Measurements from ENCODE around the gene TMEM222.
A peak's percentile ranks its signal among the peaks of the same experiment; 100 is the strongest.
"Not testable (repeated sequence)": the region's sequence is repeated elsewhere in the genome, so short reads cannot be mapped to it uniquely, and the experiment has no call there.

Gene TMEM222

DNA sequence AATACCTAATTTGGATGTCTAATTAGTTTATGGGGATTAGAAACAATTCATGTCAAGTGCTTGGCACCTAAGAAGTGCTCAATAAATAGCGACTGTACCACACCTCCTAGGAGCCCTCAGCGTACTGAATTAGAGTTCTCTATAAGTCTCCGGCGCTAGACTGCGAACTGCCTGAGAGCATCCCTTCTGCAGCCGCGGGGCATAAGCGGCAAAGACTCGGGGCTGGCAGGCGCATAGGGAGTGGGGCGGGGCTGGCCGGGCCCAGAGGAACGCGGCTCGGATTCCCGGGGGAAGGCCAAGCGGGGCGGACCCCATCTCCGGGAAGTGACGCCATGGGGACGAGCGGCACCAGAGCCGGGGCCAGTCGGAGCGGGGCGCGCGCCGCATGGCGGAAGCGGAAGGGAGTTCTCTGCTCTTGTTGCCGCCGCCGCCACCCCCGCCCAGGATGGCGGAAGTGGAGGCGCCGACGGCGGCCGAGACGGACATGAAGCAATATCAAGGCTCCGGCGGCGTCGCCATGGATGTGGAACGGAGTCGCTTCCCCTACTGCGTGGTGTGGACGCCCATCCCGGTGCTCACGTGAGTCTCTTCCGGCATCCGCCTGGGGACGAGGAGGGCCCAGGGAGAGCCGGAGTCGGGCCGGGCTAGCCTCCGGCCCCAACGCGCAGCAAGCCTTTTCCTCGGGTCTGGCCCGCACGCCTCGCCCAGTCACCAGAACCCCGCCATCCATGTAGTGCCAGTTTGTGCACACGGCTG, at the start of gene TMEM222:
Gene TMEM222, plus strand, starts transcription at position 351 of the 756 bp plus-strand sequence. Its CDS starts 35 bp downstream, at position 386.
- Histone ChIP-seq H3K27me3 (ENCODE audit: control insufficient read depth in 1 of 2, insufficient read depth in 2 of 2, low read length in 2 of 2) (peaks cover 3 to 10% of the 10 kb centered on the region in 2 donors), H3K27ac (ENCODE audit: low read depth, low read length) (peak within 1 kb of the TSS; percentile 87), H3K36me3 (ENCODE audit: control insufficient read depth in 1 of 2, insufficient read depth in 2 of 2, low read length in 2 of 2) (peaks cover 8 to 11% of the 10 kb centered on the region in 2 donors), H3K4me3 (ENCODE audit: low read depth in 1 of 2, low read length in 2 of 2) (peak within 1 kb of the TSS; percentile 96 to 98), H3K9ac (ENCODE audit: low read depth in 1 of 2, low read length in 2 of 2) (peak within 1 kb of the TSS; percentile 92 to 98), H3K9me3 (ENCODE audit: control insufficient read depth in 1 of 2, low read length in 2 of 2) (no peaks in the 10 kb centered on the region), H3K4me1 (ENCODE audit: control insufficient read depth in 1 of 2, insufficient read depth in 2 of 2, low read length in 2 of 2) (peaks cover 7 to 18% of the 10 kb centered on the region in 2 donors)

DNA sequence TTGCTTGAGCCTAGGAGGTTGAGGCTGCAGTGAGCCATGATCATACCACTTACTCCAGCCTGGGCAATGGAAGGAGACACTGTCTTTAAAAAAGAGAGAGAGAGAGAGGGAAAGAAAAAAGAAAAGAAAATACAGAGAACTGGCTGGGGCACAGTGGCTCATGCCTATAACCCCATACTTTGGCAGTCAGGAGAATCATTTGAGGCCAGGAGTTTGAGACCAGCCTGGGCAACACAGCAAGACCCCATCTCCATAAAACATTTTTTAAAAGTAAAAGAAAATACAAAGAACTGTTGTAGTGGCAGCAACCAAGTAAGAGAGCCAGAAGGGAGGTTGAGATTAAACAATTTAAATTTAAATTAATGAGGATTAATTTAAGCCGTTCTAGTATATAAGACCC, 47.8 kb upstream of the TMEM222 start:
- H3K4me1 ChIP-seq (ENCODE audit: control insufficient read depth in 1 of 2, insufficient read depth in 2 of 2, low read length in 2 of 2) = no peaks in the 10 kb centered on the region
- no peak overlapping the region for H3K4me3 ChIP-seq (ENCODE audit: low read depth in 1 of 2, low read length in 2 of 2)
- H3K27me3 ChIP-seq (ENCODE audit: control insufficient read depth in 1 of 2, insufficient read depth in 2 of 2, low read length in 2 of 2) = no peaks in the 10 kb centered on the region
- H3K36me3 ChIP-seq (ENCODE audit: control insufficient read depth in 1 of 2, insufficient read depth in 2 of 2, low read length in 2 of 2) = peaks cover 0 to 10% of the 10 kb centered on the region in 2 donors
- no peak overlapping the region for H3K27ac ChIP-seq (ENCODE audit: low read depth, low read length)
- no peak overlapping the region for H3K9ac ChIP-seq (ENCODE audit: low read depth in 1 of 2, low read length in 2 of 2)
- no peaks in the 10 kb centered on the region for H3K9me3 ChIP-seq (ENCODE audit: control insufficient read depth in 1 of 2, low read length in 2 of 2)

GRCh38 chr1:27275696-27276095, 46.3 kb upstream of the TMEM222 start:
- Histone ChIP-seq H3K9ac (ENCODE audit: low read depth in 1 of 2, low read length in 2 of 2) (no peak overlapping the region), H3K4me3 (ENCODE audit: low read depth in 1 of 2, low read length in 2 of 2) (no peak overlapping the region), H3K36me3 (ENCODE audit: control insufficient read depth in 1 of 2, insufficient read depth in 2 of 2, low read length in 2 of 2) (peaks cover 0 to 4% of the 10 kb centered on the region in 2 donors), H3K27me3 (ENCODE audit: control insufficient read depth in 1 of 2, insufficient read depth in 2 of 2, low read length in 2 of 2) (no peaks in the 10 kb centered on the region), H3K9me3 (ENCODE audit: control insufficient read depth in 1 of 2, low read length in 2 of 2) (no peaks in the 10 kb centered on the region), H3K4me1 (ENCODE audit: control insufficient read depth in 1 of 2, insufficient read depth in 2 of 2, low read length in 2 of 2) (no peaks in the 10 kb centered on the region), H3K27ac (ENCODE audit: low read depth, low read length) (no peak overlapping the region)

GRCh38 chr1:27284425-27285273, 37.3 kb upstream of the TMEM222 start:
- peaks cover 12 to 15% of the 10 kb centered on the region in 2 donors for H3K36me3 ChIP-seq (ENCODE audit: control insufficient read depth in 1 of 2, insufficient read depth in 2 of 2, low read length in 2 of 2)
- H3K9me3 ChIP-seq (ENCODE audit: control insufficient read depth in 1 of 2, low read length in 2 of 2) = no peaks in the 10 kb centered on the region
- peaks cover 6 to 8% of the 10 kb centered on the region in 2 donors for H3K4me1 ChIP-seq (ENCODE audit: control insufficient read depth in 1 of 2, insufficient read depth in 2 of 2, low read length in 2 of 2)
- no peaks in the 10 kb centered on the region for H3K27me3 ChIP-seq (ENCODE audit: control insufficient read depth in 1 of 2, insufficient read depth in 2 of 2, low read length in 2 of 2)
- H3K27ac ChIP-seq (ENCODE audit: low read depth, low read length) = no peak overlapping the region
- H3K9ac ChIP-seq (ENCODE audit: low read depth in 1 of 2, low read length in 2 of 2) = no peak overlapping the region
- no peak overlapping the region for H3K4me3 ChIP-seq (ENCODE audit: low read depth in 1 of 2, low read length in 2 of 2)

DNA sequence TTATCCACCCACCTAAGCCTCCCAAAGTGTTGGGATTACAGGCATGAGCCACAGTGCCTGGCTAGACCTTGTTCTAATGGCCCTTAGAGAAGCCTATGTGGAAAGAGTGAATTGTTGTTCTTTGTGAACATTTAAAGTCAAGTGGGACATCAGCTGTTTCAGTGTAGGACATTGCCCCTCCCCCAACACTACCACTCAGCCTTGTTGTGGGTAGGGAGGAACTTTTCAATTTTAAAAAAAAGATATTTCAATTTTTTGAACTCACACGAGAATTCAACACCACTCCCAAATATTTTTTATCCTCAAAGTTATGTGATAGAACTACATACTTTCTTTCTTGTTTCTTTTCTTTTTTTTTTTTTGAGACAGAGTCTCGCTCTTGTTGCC, 36.7 kb upstream of the TMEM222 start:
- Histone ChIP-seq H3K9me3 (ENCODE audit: control insufficient read depth in 1 of 2, low read length in 2 of 2) (no peaks in the 10 kb centered on the region), H3K4me3 (ENCODE audit: low read depth in 1 of 2, low read length in 2 of 2) (no peak overlapping the region), H3K27ac (ENCODE audit: low read depth, low read length) (no peak overlapping the region), H3K27me3 (ENCODE audit: control insufficient read depth in 1 of 2, insufficient read depth in 2 of 2, low read length in 2 of 2) (no peaks in the 10 kb centered on the region), H3K9ac (ENCODE audit: low read depth in 1 of 2, low read length in 2 of 2) (no peak overlapping the region), H3K4me1 (ENCODE audit: control insufficient read depth in 1 of 2, insufficient read depth in 2 of 2, low read length in 2 of 2) (peaks cover 8 to 11% of the 10 kb centered on the region in 2 donors), H3K36me3 (ENCODE audit: control insufficient read depth in 1 of 2, insufficient read depth in 2 of 2, low read length in 2 of 2) (peaks cover 12 to 15% of the 10 kb centered on the region in 2 donors)

DNA sequence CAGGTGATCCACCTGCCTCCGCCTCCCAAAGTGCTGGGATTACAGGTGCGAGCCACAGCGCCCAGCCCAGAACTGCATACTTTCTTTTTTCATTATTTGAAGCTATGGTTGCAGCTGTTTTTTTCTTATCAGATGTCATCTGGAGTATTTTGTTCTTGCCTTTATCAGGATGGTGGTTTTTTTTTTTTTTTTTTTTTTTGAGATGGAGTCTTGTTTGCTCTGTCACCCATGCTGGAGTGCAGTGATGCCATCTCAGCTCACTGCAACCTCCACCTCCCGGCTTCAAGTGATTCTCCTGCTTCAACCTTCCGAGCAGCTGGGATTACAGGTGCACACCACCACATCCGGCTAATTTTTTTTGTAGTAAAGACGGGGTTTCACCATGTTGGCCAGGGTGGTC, 36.1 kb upstream of the TMEM222 start:
- not testable (repeated sequence) for H3K4me3 ChIP-seq (ENCODE audit: low read depth in 1 of 2, low read length in 2 of 2); H3K9me3 ChIP-seq (ENCODE audit: control insufficient read depth in 1 of 2, low read length in 2 of 2); H3K27ac ChIP-seq (ENCODE audit: low read depth, low read length); H3K9ac ChIP-seq (ENCODE audit: low read depth in 1 of 2, low read length in 2 of 2); H3K27me3 ChIP-seq (ENCODE audit: control insufficient read depth in 1 of 2, insufficient read depth in 2 of 2, low read length in 2 of 2)
- peaks cover 12 to 18% of the 10 kb centered on the region in 2 donors for H3K36me3 ChIP-seq (ENCODE audit: control insufficient read depth in 1 of 2, insufficient read depth in 2 of 2, low read length in 2 of 2)
- H3K4me1 ChIP-seq (ENCODE audit: control insufficient read depth in 1 of 2, insufficient read depth in 2 of 2, low read length in 2 of 2) = peaks cover 13 to 14% of the 10 kb centered on the region in 2 donors

DNA sequence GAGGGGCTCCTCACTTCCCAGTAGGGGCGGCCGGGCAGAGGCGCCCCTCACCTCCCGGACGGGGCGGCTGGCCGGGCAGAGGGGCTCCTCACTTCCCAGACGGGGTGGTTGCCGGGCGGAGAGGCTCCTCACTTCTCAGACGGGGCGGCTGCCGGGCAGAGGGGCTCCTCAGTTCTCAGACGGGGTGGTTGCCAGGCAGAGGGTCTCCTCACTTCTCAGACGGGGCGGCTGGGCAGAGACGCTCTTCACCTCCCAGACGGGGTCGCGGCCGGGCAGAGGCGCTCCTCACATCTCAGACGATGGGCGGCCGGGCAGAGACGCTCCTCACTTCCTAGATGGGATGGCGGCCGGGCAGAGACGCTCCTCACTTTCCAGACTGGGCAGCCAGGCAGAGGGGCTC, 32.8 kb upstream of the TMEM222 start:
- Histone ChIP-seq H3K4me1 (ENCODE audit: control insufficient read depth in 1 of 2, insufficient read depth in 2 of 2, low read length in 2 of 2) (peaks cover 26 to 29% of the 10 kb centered on the region in 2 donors), H3K36me3 (ENCODE audit: control insufficient read depth in 1 of 2, insufficient read depth in 2 of 2, low read length in 2 of 2) (peaks cover 23% of the 10 kb centered on the region in 2 donors)
- H3K4me3 ChIP-seq (ENCODE audit: low read depth in 1 of 2, low read length in 2 of 2); H3K9me3 ChIP-seq (ENCODE audit: control insufficient read depth in 1 of 2, low read length in 2 of 2); H3K27me3 ChIP-seq (ENCODE audit: control insufficient read depth in 1 of 2, insufficient read depth in 2 of 2, low read length in 2 of 2); H3K9ac ChIP-seq (ENCODE audit: low read depth in 1 of 2, low read length in 2 of 2); H3K27ac ChIP-seq (ENCODE audit: low read depth, low read length): not testable (repeated sequence)

- Histone ChIP-seq H3K9ac (ENCODE audit: low read depth in 1 of 2, low read length in 2 of 2) (peak overlapping the region; percentile 12 to 15), H3K27me3 (ENCODE audit: control insufficient read depth in 1 of 2, insufficient read depth in 2 of 2, low read length in 2 of 2) (no peaks in the 10 kb centered on the region), H3K4me3 (ENCODE audit: low read depth in 1 of 2, low read length in 2 of 2) (peak overlapping the region in 1 of 2 donors; percentile 21), H3K9me3 (ENCODE audit: control insufficient read depth in 1 of 2, low read length in 2 of 2) (no peaks in the 10 kb centered on the region), H3K27ac (ENCODE audit: low read depth, low read length) (peak overlapping the region; percentile 44), H3K4me1 (ENCODE audit: control insufficient read depth in 1 of 2, insufficient read depth in 2 of 2, low read length in 2 of 2) (peaks cover 26 to 29% of the 10 kb centered on the region in 2 donors), H3K36me3 (ENCODE audit: control insufficient read depth in 1 of 2, insufficient read depth in 2 of 2, low read length in 2 of 2) (peaks cover 30 to 32% of the 10 kb centered on the region in 2 donors)
Observed at GRCh38 chr1:27290581-27290980, 31.4 kb upstream of the TMEM222 start.

- no peaks in the 10 kb centered on the region for H3K9me3 ChIP-seq (ENCODE audit: control insufficient read depth in 1 of 2, low read length in 2 of 2)
- no peak overlapping the region for H3K9ac ChIP-seq (ENCODE audit: low read depth in 1 of 2, low read length in 2 of 2)
- H3K27ac ChIP-seq (ENCODE audit: low read depth, low read length) = no peak overlapping the region
- H3K27me3 ChIP-seq (ENCODE audit: control insufficient read depth in 1 of 2, insufficient read depth in 2 of 2, low read length in 2 of 2) = no peaks in the 10 kb centered on the region
- peaks cover 39 to 42% of the 10 kb centered on the region in 2 donors for H3K36me3 ChIP-seq (ENCODE audit: control insufficient read depth in 1 of 2, insufficient read depth in 2 of 2, low read length in 2 of 2)
- H3K4me1 ChIP-seq (ENCODE audit: control insufficient read depth in 1 of 2, insufficient read depth in 2 of 2, low read length in 2 of 2) = peaks cover 26 to 29% of the 10 kb centered on the region in 2 donors
- H3K4me3 ChIP-seq (ENCODE audit: low read depth in 1 of 2, low read length in 2 of 2) = no peak overlapping the region
Observed at GRCh38 chr1:27292106-27292505, 29.9 kb upstream of the TMEM222 start.

DNA sequence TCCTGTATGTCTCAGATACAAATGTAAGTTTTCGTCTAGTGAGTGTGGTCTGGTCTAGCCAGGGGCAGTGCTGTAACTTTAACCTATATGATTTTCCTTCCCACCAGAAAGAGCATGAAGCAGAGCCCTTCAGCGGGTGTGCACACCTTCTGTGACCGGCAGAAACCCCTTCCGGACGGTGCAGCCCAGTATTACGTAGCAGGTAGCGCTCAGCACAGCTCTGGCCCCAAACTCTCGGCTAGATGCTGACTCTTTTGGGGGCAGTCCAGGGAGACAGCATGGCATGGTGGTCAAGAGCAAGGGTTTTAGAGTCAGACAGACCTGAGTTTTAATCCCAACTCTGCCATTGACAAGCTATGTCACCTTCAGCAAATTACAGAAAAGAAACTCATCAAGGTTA, 28.0 kb upstream of the TMEM222 start:
- H3K9ac ChIP-seq (ENCODE audit: low read depth in 1 of 2, low read length in 2 of 2) = no peak overlapping the region
- peaks cover 18 to 24% of the 10 kb centered on the region in 2 donors for H3K4me1 ChIP-seq (ENCODE audit: control insufficient read depth in 1 of 2, insufficient read depth in 2 of 2, low read length in 2 of 2)
- H3K36me3 ChIP-seq (ENCODE audit: control insufficient read depth in 1 of 2, insufficient read depth in 2 of 2, low read length in 2 of 2) = peaks cover 45 to 51% of the 10 kb centered on the region in 2 donors
- H3K27ac ChIP-seq (ENCODE audit: low read depth, low read length) = no peak overlapping the region
- no peaks in the 10 kb centered on the region for H3K9me3 ChIP-seq (ENCODE audit: control insufficient read depth in 1 of 2, low read length in 2 of 2)
- no peaks in the 10 kb centered on the region for H3K27me3 ChIP-seq (ENCODE audit: control insufficient read depth in 1 of 2, insufficient read depth in 2 of 2, low read length in 2 of 2)
- no peak overlapping the region for H3K4me3 ChIP-seq (ENCODE audit: low read depth in 1 of 2, low read length in 2 of 2)
